HEK293 (cell line): Measurements from ENCODE around the gene MRPL17.

ENCODE experiments used
- CTCF ChIA-PET: fragments of 350-600 bp; formaldehyde crosslinking; extraction: SDS; loops from one replicate; lab custom pipeline; 2021; ENCODE audit warnings: antibody characterized with exemption; lab: Yijun Ruan, JAX
- POLR2A ChIA-PET: fragments of 300-600 bp; formaldehyde crosslinking; extraction: SDS; loops from one replicate; lab custom pipeline; 2020; ENCODE audit warnings: antibody characterized with exemption, inconsistent platforms; lab: Yijun Ruan, JAX
- H3K27ac ChIP-seq: fragments of 200-500 bp; sonication (Bioruptor generic); 2 replicates; pipeline ENCODE4 v1.5.1; 2014; ENCODE audit warnings: low read depth, low read length, control low read depth, inconsistent platforms; ENCODE audit errors: extremely low read depth
- H3K36me3 ChIP-seq, 2 experiments: fragments of 200-500 bp in 1 of 2; sonication (Bioruptor generic) in 1 of 2; 1 replicate in 1 of 2; 2 replicates in 1 of 2; pipeline ENCODE4 v1.5.1; 2014 to 2017; ENCODE audit warnings: inconsistent platforms in 2 of 2, low read length in 2 of 2; ENCODE audit not compliant: control insufficient read depth in 2 of 2, insufficient read depth in 1 of 2
- H3K4me1 ChIP-seq: fragments of 200-500 bp; sonication (Bioruptor generic); 2 replicates; pipeline ENCODE4 v1.5.1; 2014; ENCODE audit warnings: mild to moderate bottlenecking, low read length, inconsistent platforms; ENCODE audit not compliant: control insufficient read depth, insufficient read depth
- H3K4me3 ChIP-seq: 2 replicates; pipeline ENCODE4 v1.5.1; 2011; ENCODE audit warnings: low read depth, mild to moderate bottlenecking, control low read depth, low read length, moderate library complexity
- H3K9me3 ChIP-seq: fragments of 200-500 bp; sonication (Bioruptor generic); 2 replicates; pipeline ENCODE4 v1.5.1; 2014; ENCODE audit warnings: low read depth, low read length, inconsistent platforms; ENCODE audit not compliant: control insufficient read depth, insufficient read depth
- GLI4 ChIP-seq: fragments of 450-650 bp; formaldehyde crosslinking; IDR thresholded peaks from 2 replicates; pipeline ENCODE4 v1.5.1; 2016; ENCODE audit warnings: missing biosample characterization, missing genetic modification characterization
- HOXD13 ChIP-seq: sonication (generic); formaldehyde crosslinking; IDR thresholded peaks from 2 replicates; pipeline ENCODE4 v1.8.0; 2022; ENCODE audit warnings: missing genetic modification reagents, borderline replicate concordance
- SETDB1 ChIP-seq: IDR thresholded peaks from one replicate; pipeline ENCODE4 v1.6.1; 2017; ENCODE audit warnings: mild to moderate bottlenecking, low read length, moderate library complexity, mixed read lengths; ENCODE audit not compliant: insufficient read length
- SP2 ChIP-seq: fragments of 450-650 bp; formaldehyde crosslinking; IDR thresholded peaks from 2 replicates; pipeline ENCODE4 v1.5.1; 2016; ENCODE audit warnings: missing biosample characterization, missing genetic modification characterization
- SP7 ChIP-seq: fragments of 450-650 bp; formaldehyde crosslinking; IDR thresholded peaks from 2 replicates; pipeline ENCODE4 v1.5.1; 2016; ENCODE audit warnings: missing biosample characterization, missing genetic modification characterization
- ZBTB17 ChIP-seq: fragments of 450-650 bp; formaldehyde crosslinking; IDR thresholded peaks from 2 replicates; pipeline ENCODE4 v1.5.1; 2016; ENCODE audit warnings: missing biosample characterization, missing genetic modification characterization
- ZFP69B ChIP-seq: fragments of 450-650 bp; formaldehyde crosslinking; IDR thresholded peaks from 2 replicates; pipeline ENCODE4 v1.5.1; 2016; ENCODE audit warnings: missing biosample characterization, missing genetic modification characterization
- ZNF138 ChIP-seq: fragments of 450-650 bp; formaldehyde crosslinking; IDR thresholded peaks from 2 replicates; pipeline ENCODE4 v1.5.1; 2016; ENCODE audit warnings: missing biosample characterization, missing genetic modification characterization, borderline replicate concordance
- ZNF175 ChIP-seq: fragments of 450-650 bp; formaldehyde crosslinking; IDR thresholded peaks from 2 replicates; pipeline ENCODE4 v1.5.1; 2016; ENCODE audit warnings: missing biosample characterization, missing genetic modification characterization
- ZNF202 ChIP-seq: fragments of 450-650 bp; formaldehyde crosslinking; IDR thresholded peaks from 2 replicates; pipeline ENCODE4 v1.5.1; 2016; ENCODE audit warnings: missing biosample characterization, missing genetic modification characterization, borderline replicate concordance
- ZNF266 ChIP-seq: fragments of 450-650 bp; formaldehyde crosslinking; IDR thresholded peaks from 2 replicates; pipeline ENCODE4 v1.5.1; 2016; ENCODE audit warnings: missing biosample characterization, missing genetic modification characterization, low read depth
- ZNF341 ChIP-seq: fragments of 450-650 bp; formaldehyde crosslinking; IDR thresholded peaks from 2 replicates; pipeline ENCODE4; 2016; ENCODE audit warnings: low read depth, missing biosample characterization, missing genetic modification characterization
- ZNF394 ChIP-seq: fragments of 450-650 bp; formaldehyde crosslinking; IDR thresholded peaks from 2 replicates; pipeline ENCODE4 v1.5.1; 2016; ENCODE audit warnings: missing biosample characterization, missing genetic modification characterization, mild to moderate bottlenecking, moderate library complexity, borderline replicate concordance
- ZNF416 ChIP-seq: fragments of 450-650 bp; formaldehyde crosslinking; IDR thresholded peaks from 2 replicates; pipeline ENCODE4 v1.5.1; 2016; ENCODE audit warnings: missing biosample characterization, missing genetic modification characterization
- ZNF549 ChIP-seq: fragments of 450-650 bp; IDR thresholded peaks from 2 replicates; pipeline ENCODE4 v1.5.1; 2018; ENCODE audit warnings: missing biosample characterization, missing genetic modification characterization, mild to moderate bottlenecking, inconsistent platforms, moderate library complexity
- ZNF660 ChIP-seq: fragments of 450-650 bp; IDR thresholded peaks from 2 replicates; pipeline ENCODE4 v1.5.1; 2018; ENCODE audit warnings: missing biosample characterization, mild to moderate bottlenecking, missing genetic modification characterization
- ZNF664 ChIP-seq: fragments of 450-650 bp; formaldehyde crosslinking; IDR thresholded peaks from 2 replicates; pipeline ENCODE4 v1.5.1; 2016; ENCODE audit warnings: missing biosample characterization, missing genetic modification characterization
- ZNF792 ChIP-seq: fragments of 450-650 bp; formaldehyde crosslinking; IDR thresholded peaks from 2 replicates; pipeline ENCODE4 v1.5.1; 2016; ENCODE audit warnings: missing biosample characterization, missing genetic modification characterization
- TF ChIP-seq, protein P1 (sequence below): fragments of 450-650 bp; formaldehyde crosslinking; IDR thresholded peaks from 2 replicates; pipeline ENCODE4 v1.5.1; 2016; ENCODE audit warnings: missing biosample characterization, missing genetic modification characterization
- TF ChIP-seq, protein P2 (sequence below): fragments of 450-650 bp; formaldehyde crosslinking; conservative IDR thresholded peaks from 2 replicates; pipeline ENCODE4 v1.5.1; 2016; ENCODE audit warnings: low read depth, missing biosample characterization, missing genetic modification characterization
- TF ChIP-seq, protein P3 (sequence below): fragments of 450-650 bp; formaldehyde crosslinking; IDR thresholded peaks from 2 replicates; pipeline ENCODE4 v1.5.1; 2016; ENCODE audit warnings: missing biosample characterization, missing genetic modification characterization
- TF ChIP-seq, protein P4 (sequence below): fragments of 450-650 bp; formaldehyde crosslinking; IDR thresholded peaks from 2 replicates; pipeline ENCODE4 v1.5.1; 2016; ENCODE audit warnings: missing biosample characterization, missing genetic modification characterization
- TF ChIP-seq, protein P5 (sequence below): fragments of 450-650 bp; formaldehyde crosslinking; IDR thresholded peaks from 2 replicates; pipeline ENCODE4 v1.5.1; 2016; ENCODE audit warnings: missing biosample characterization, missing genetic modification characterization, borderline replicate concordance

Gene MRPL17

DNA sequence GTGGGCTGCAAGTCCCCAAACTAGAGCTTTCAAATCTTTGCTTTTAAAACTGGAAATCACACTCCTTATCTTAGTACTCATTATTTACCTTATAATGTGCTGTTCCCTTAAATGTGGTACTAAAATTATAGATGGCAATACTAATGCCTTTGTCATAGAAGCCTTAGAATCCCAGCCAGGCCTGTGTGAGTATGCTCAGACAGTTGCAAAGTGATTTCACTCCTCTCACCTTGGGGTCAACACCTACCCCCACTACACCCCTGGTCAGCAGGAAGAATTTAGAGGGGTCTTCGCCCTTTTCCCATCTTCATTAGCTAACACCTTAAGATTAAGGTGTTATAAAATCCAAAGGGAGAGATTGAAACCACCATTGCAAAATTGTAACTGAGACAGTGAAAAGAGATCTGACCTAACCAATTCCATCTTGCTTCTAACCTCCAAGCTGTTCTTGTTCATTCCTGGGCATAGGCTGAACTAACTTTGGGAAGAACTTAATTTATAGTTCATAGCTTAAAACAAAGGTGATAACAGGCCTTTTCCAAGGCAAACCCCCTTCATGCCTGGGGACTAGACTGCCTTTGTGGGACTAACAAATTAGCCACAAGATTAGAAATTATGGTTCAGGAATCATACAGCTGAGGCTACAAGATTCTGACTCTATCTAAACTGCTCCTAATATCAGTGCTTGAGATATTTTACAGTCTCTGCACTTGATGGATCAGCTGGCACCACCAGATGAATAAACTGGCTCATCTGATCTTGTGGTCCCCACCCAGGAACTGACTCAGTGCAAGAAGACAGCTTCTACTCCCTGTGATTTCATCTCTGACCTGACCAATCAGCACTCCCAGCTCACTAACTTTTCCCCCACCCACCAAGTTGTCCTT, 10.4 kb upstream of the MRPL17 start:
- POLR2A ChIA-PET: interaction anchor here (0.9 kb wide), 1 partner anchor 10 kb away, joined by 3 read pairs; the partner anchor contains the start of gene MRPL17
- CTCF ChIA-PET: interaction anchor here (0.6 to 5.3 kb wide), 3 partner anchors 10 to 269 kb away, joined by 3 to 17 read pairs (median 3); partner anchors contain the start of gene MRPL17
- TF ChIP-seq SP2 (tag by site-specific recombination) (no peak), ZBTB17 (tag by site-specific recombination) (peak; percentile 47; the same call in 1 of the 2 replicates), ZFP69B (tag by site-specific recombination) (peak; percentile 77; the same call in 1 of the 2 replicates), ZNF341 (tag by site-specific recombination) (peak; percentile 24; the same call in 1 of the 2 replicates), ZNF664 (tag by site-specific recombination) (no peak), ZNF549 (tag by site-specific recombination) (no peak)
- TF ChIP-seq, protein P1, sequence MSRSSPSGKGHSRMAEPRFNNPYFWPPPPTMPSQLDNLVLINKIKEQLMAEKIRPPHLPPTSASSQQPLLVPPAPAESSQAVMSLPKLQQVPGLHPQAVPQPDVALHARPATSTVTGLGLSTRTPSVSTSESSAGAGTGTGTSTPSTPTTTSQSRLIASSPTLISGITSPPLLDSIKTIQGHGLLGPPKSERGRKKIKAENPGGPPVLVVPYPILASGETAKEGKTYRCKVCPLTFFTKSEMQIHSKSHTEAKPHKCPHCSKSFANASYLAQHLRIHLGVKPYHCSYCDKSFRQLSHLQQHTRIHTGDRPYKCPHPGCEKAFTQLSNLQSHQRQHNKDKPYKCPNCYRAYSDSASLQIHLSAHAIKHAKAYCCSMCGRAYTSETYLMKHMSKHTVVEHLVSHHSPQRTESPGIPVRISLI (tag by site-specific recombination): no peak
- TF ChIP-seq, protein P2, sequence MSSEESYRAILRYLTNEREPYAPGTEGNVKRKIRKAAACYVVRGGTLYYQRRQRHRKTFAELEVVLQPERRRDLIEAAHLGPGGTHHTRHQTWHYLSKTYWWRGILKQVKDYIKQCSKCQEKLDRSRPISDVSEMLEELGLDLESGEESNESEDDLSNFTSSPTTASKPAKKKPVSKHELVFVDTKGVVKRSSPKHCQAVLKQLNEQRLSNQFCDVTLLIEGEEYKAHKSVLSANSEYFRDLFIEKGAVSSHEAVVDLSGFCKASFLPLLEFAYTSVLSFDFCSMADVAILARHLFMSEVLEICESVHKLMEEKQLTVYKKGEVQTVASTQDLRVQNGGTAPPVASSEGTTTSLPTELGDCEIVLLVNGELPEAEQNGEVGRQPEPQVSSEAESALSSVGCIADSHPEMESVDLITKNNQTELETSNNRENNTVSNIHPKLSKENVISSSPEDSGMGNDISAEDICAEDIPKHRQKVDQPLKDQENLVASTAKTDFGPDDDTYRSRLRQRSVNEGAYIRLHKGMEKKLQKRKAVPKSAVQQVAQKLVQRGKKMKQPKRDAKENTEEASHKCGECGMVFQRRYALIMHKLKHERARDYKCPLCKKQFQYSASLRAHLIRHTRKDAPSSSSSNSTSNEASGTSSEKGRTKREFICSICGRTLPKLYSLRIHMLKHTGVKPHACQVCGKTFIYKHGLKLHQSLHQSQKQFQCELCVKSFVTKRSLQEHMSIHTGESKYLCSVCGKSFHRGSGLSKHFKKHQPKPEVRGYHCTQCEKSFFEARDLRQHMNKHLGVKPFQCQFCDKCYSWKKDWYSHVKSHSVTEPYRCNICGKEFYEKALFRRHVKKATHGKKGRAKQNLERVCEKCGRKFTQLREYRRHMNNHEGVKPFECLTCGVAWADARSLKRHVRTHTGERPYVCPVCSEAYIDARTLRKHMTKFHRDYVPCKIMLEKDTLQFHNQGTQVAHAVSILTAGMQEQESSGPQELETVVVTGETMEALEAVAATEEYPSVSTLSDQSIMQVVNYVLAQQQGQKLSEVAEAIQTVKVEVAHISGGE (tag by site-specific recombination): no peak
- TF ChIP-seq, protein P3, sequence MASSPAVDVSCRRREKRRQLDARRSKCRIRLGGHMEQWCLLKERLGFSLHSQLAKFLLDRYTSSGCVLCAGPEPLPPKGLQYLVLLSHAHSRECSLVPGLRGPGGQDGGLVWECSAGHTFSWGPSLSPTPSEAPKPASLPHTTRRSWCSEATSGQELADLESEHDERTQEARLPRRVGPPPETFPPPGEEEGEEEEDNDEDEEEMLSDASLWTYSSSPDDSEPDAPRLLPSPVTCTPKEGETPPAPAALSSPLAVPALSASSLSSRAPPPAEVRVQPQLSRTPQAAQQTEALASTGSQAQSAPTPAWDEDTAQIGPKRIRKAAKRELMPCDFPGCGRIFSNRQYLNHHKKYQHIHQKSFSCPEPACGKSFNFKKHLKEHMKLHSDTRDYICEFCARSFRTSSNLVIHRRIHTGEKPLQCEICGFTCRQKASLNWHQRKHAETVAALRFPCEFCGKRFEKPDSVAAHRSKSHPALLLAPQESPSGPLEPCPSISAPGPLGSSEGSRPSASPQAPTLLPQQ (tag by site-specific recombination): peak; percentile 89
- TF ChIP-seq, all 188 proteins: peak for 4
- H3K4me1 ChIP-seq: no peaks in the 10 kb centered on the region
- H3K36me3 ChIP-seq: no peaks in the 10 kb centered on the region
- H3K4me3 ChIP-seq: no peak overlapping the region
- H3K27ac ChIP-seq: no peak overlapping the region
- H3K9me3 ChIP-seq: no peaks in the 10 kb centered on the region

DNA sequence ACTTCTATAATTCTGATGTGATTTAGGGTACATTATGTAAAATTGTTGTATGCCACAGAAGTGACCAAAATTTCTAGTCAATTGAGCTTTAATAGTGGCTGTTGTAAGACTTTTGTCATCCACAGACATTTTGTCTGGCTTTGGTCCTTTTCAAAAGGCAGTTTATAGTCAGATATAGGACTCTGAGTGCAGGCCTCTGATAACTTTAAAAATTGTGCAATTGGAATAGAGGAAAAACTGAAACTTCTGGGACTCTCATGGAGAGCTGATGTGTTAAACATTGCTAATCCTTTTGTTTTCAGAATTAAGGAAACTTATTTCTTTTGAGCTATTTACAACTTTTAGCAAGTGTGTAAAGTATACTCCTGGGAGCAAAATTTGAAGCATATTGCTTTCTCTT, 9.0 kb upstream of the MRPL17 start:
- Histone ChIP-seq H3K27ac (no peak overlapping the region), H3K9me3 (no peaks in the 10 kb centered on the region), H3K36me3 (no peaks in the 10 kb centered on the region), H3K4me3 (no peak overlapping the region), H3K4me1 (no peaks in the 10 kb centered on the region)
- POLR2A ChIA-PET: no interaction called here
- CTCF ChIA-PET: interaction anchor here (0.6 to 1.7 kb wide), 4 partner anchors 8 to 868 kb away, joined by 3 to 5 read pairs (median 4); no protein-coding TSS in a partner anchor
- TF ChIP-seq ZNF394 (tag by site-specific recombination): no peak
- TF ChIP-seq ZNF660: no peak
- TF ChIP-seq ZNF416 (tag by site-specific recombination): no peak
- TF ChIP-seq SETDB1: no peak
- TF ChIP-seq, protein P4, sequence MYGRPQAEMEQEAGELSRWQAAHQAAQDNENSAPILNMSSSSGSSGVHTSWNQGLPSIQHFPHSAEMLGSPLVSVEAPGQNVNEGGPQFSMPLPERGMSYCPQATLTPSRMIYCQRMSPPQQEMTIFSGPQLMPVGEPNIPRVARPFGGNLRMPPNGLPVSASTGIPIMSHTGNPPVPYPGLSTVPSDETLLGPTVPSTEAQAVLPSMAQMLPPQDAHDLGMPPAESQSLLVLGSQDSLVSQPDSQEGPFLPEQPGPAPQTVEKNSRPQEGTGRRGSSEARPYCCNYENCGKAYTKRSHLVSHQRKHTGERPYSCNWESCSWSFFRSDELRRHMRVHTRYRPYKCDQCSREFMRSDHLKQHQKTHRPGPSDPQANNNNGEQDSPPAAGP (tag by site-specific recombination): no peak
- no peak for TF ChIP-seq ZNF266 (tag by site-specific recombination)
- TF ChIP-seq ZNF175 (tag by site-specific recombination): no peak
- no peak for TF ChIP-seq SP7
- TF ChIP-seq ZNF138: no peak
- TF ChIP-seq, protein P5, sequence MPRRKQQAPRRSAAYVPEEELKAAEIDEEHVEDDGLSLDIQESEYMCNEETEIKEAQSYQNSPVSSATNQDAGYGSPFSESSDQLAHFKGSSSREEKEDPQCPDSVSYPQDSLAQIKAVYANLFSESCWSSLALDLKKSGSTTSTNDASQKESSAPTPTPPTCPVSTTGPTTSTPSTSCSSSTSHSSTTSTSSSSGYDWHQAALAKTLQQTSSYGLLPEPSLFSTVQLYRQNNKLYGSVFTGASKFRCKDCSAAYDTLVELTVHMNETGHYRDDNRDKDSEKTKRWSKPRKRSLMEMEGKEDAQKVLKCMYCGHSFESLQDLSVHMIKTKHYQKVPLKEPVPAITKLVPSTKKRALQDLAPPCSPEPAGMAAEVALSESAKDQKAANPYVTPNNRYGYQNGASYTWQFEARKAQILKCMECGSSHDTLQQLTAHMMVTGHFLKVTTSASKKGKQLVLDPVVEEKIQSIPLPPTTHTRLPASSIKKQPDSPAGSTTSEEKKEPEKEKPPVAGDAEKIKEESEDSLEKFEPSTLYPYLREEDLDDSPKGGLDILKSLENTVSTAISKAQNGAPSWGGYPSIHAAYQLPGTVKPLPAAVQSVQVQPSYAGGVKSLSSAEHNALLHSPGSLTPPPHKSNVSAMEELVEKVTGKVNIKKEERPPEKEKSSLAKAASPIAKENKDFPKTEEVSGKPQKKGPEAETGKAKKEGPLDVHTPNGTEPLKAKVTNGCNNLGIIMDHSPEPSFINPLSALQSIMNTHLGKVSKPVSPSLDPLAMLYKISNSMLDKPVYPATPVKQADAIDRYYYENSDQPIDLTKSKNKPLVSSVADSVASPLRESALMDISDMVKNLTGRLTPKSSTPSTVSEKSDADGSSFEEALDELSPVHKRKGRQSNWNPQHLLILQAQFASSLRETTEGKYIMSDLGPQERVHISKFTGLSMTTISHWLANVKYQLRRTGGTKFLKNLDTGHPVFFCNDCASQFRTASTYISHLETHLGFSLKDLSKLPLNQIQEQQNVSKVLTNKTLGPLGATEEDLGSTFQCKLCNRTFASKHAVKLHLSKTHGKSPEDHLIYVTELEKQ: no peak
- no peak for TF ChIP-seq HOXD13
- TF ChIP-seq ZNF792: no peak
- TF ChIP-seq GLI4 (tag by site-specific recombination): no peak
- TF ChIP-seq ZNF202 (tag by site-specific recombination): no peak
